ENCODE results near the gene SIDT1.

GRCh38 chr3:113626503-113627371 lies 94.4 kb downstream of the SIDT1 start:
- TF ChIP-seq, protein P1, sequence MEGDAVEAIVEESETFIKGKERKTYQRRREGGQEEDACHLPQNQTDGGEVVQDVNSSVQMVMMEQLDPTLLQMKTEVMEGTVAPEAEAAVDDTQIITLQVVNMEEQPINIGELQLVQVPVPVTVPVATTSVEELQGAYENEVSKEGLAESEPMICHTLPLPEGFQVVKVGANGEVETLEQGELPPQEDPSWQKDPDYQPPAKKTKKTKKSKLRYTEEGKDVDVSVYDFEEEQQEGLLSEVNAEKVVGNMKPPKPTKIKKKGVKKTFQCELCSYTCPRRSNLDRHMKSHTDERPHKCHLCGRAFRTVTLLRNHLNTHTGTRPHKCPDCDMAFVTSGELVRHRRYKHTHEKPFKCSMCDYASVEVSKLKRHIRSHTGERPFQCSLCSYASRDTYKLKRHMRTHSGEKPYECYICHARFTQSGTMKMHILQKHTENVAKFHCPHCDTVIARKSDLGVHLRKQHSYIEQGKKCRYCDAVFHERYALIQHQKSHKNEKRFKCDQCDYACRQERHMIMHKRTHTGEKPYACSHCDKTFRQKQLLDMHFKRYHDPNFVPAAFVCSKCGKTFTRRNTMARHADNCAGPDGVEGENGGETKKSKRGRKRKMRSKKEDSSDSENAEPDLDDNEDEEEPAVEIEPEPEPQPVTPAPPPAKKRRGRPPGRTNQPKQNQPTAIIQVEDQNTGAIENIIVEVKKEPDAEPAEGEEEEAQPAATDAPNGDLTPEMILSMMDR (IDR thresholded peaks at IDR 0.05; ENCODE audit: insufficient read depth, low read depth, low read length) = peak; percentile 97
- TF ChIP-seq EZH2 (IDR thresholded peaks at IDR 0.05; ENCODE audit: insufficient read depth, low read length) = no peak
